ENCODE data around the gene SBK2. TPM values are rescaled to one million over a fixed set of nuclear protein-coding genes. Genes with fewer than 3 reads are reported as not detected.

SBK2 gene
- total RNA-seq, 1 experiment from 2014 or later = 4.0 TPM

- no peaks in the 10 kb centered on the region for H3K36me3 ChIP-seq (replicated peaks; ENCODE audit: control insufficient read depth, insufficient read depth, low read length)
- peak; percentile 60 for DNase-seq
- H3K27me3 ChIP-seq (ENCODE audit: control insufficient read depth, insufficient read depth, low read length) = no peaks in the 10 kb centered on the region
- H3K4me3 ChIP-seq (ENCODE audit: insufficient read depth, low read depth, low read length) = no peak overlapping the region
These were observed 43.8 kb downstream of the SBK2 start for GRCh38 chr19:55493052-55493644.

GRCh38 chr19:55492362-55492944 lies 44.5 kb downstream of the SBK2 start:
- no peak overlapping the region for H3K4me3 ChIP-seq (ENCODE audit: insufficient read depth, low read depth, low read length)
- H3K27me3 ChIP-seq (ENCODE audit: control insufficient read depth, insufficient read depth, low read length) = no peaks in the 10 kb centered on the region
- peak; percentile 36 for DNase-seq
- no peaks in the 10 kb centered on the region for H3K36me3 ChIP-seq (replicated peaks; ENCODE audit: control insufficient read depth, insufficient read depth, low read length)

- DNase-seq = peak; percentile 48
- Histone ChIP-seq H3K36me3 (replicated peaks; ENCODE audit: control insufficient read depth, insufficient read depth, low read length) (no peaks in the 10 kb centered on the region), H3K4me3 (ENCODE audit: insufficient read depth, low read depth, low read length) (no peak overlapping the region), H3K27me3 (ENCODE audit: control insufficient read depth, insufficient read depth, low read length) (no peaks in the 10 kb centered on the region)
These were observed 45.2 kb downstream of the SBK2 start for GRCh38 chr19:55491546-55492360.

GRCh38 chr19:55490478-55491432 lies 46.2 kb downstream of the SBK2 start:
- DNase-seq = peak; percentile 68
- H3K4me3 ChIP-seq (ENCODE audit: insufficient read depth, low read depth, low read length) = no peak overlapping the region
- H3K27me3 ChIP-seq (ENCODE audit: control insufficient read depth, insufficient read depth, low read length) = no peaks in the 10 kb centered on the region
- H3K36me3 ChIP-seq (replicated peaks; ENCODE audit: control insufficient read depth, insufficient read depth, low read length) = no peaks in the 10 kb centered on the region

- no peak overlapping the region for H3K4me3 ChIP-seq (ENCODE audit: insufficient read depth, low read depth, low read length)
- H3K27me3 ChIP-seq (ENCODE audit: control insufficient read depth, insufficient read depth, low read length) = no peaks in the 10 kb centered on the region
- peak; percentile 66 for DNase-seq
- H3K36me3 ChIP-seq (replicated peaks; ENCODE audit: control insufficient read depth, insufficient read depth, low read length) = no peaks in the 10 kb centered on the region
These were observed 47.0 kb downstream of the SBK2 start for GRCh38 chr19:55489711-55490477.

- DNase-seq = peak; percentile 93
- Histone ChIP-seq H3K4me3 (ENCODE audit: insufficient read depth, low read depth, low read length) (peak overlapping the region; percentile 2; the same call in 1 of the 2 replicates), H3K36me3 (replicated peaks; ENCODE audit: control insufficient read depth, insufficient read depth, low read length) (no peaks in the 10 kb centered on the region), H3K27me3 (ENCODE audit: control insufficient read depth, insufficient read depth, low read length) (no peaks in the 10 kb centered on the region)
These were observed 47.8 kb downstream of the SBK2 start for GRCh38 chr19:55488986-55489710.

- DNase-seq = peak; percentile 89
- Histone ChIP-seq H3K27me3 (ENCODE audit: control insufficient read depth, insufficient read depth, low read length) (no peaks in the 10 kb centered on the region), H3K4me3 (ENCODE audit: insufficient read depth, low read depth, low read length) (peak within 1 kb of the TSS; percentile 33), H3K36me3 (replicated peaks; ENCODE audit: control insufficient read depth, insufficient read depth, low read length) (no peaks in the 10 kb centered on the region)
These were observed 48.8 kb downstream of the SBK2 start, which contains the start of gene SSC5D for GRCh38 chr19:55487924-55488687. TSS of gene SSC5D (plus strand) at chr19:55488436. CDS start at chr19:55488590, 154 bp downstream.

GRCh38 chr19:55486971-55487923 lies 49.7 kb downstream of the SBK2 start:
- H3K27me3 ChIP-seq (ENCODE audit: control insufficient read depth, insufficient read depth, low read length) = no peaks in the 10 kb centered on the region
- 0 out of 2 replicates have a peak overlapping the region, but pooled peaks have one; percentile 11 for H3K4me3 ChIP-seq (ENCODE audit: insufficient read depth, low read depth, low read length)
- no peaks in the 10 kb centered on the region for H3K36me3 ChIP-seq (replicated peaks; ENCODE audit: control insufficient read depth, insufficient read depth, low read length)
- DNase-seq = peak; percentile 80

GRCh38 chr19:55486043-55486970 lies 50.6 kb downstream of the SBK2 start:
- peak; percentile 73 for DNase-seq
- Histone ChIP-seq H3K4me3 (ENCODE audit: insufficient read depth, low read depth, low read length) (no peak overlapping the region), H3K27me3 (ENCODE audit: control insufficient read depth, insufficient read depth, low read length) (no peaks in the 10 kb centered on the region), H3K36me3 (replicated peaks; ENCODE audit: control insufficient read depth, insufficient read depth, low read length) (no peaks in the 10 kb centered on the region)

- no peak for DNase-seq
- peak overlapping the region; percentile 80 for H3K4me3 ChIP-seq (ENCODE audit: insufficient read depth, low read depth, low read length)
- H3K27me3 ChIP-seq (ENCODE audit: control insufficient read depth, insufficient read depth, low read length) = no peaks in the 10 kb centered on the region
These were observed 51.4 kb downstream of the SBK2 start for GRCh38 chr19:55485439-55486011.

More at GRCh38 chr19:55485439-55486011, 51.4 kb downstream of the SBK2 start:
- H3K36me3 ChIP-seq (replicated peaks; ENCODE audit: control insufficient read depth, insufficient read depth, low read length) = no peaks in the 10 kb centered on the region

Measured in H7 (cell line).